ENCODE measurements around the gene SELENOM.

Gene SELENOM

GRCh38 chr22:31094021-31094551 is 13.3 kb downstream of the SELENOM start:
- CTCF ChIA-PET, result interaction anchor here (1.8 to 17.2 kb wide), 3 partner anchors 10 to 55 kb away, joined by 7 to 157 read pairs (median 68); partner anchors contain the start of gene SELENOM
- DNase-seq (ENCODE audit: low read depth, low spot score), result no peak
- H3K4me3 ChIP-seq (ENCODE audit: low read depth, low read length), result no peak overlapping the region
- POLR2A ChIA-PET, result interaction anchor here (0.9 to 1.6 kb wide), 4 partner anchors 8 to 13 kb away, joined by 3 to 10 read pairs (median 4); partner anchors contain the start of gene SMTN
- TF ChIP-seq CTCF (IDR thresholded peaks at IDR 0.05; ENCODE audit: insufficient read depth, low read length, missing control alignments), result no peak

- no peak overlapping the region for H3K4me3 ChIP-seq (ENCODE audit: low read depth, low read length)
- no peak for TF ChIP-seq CTCF (IDR thresholded peaks at IDR 0.05; ENCODE audit: insufficient read depth, low read length, missing control alignments)
- no peak for DNase-seq (ENCODE audit: low read depth, low spot score)
- ChIA-PET CTCF (interaction anchor here (1.5 to 17.2 kb wide), 5 partner anchors 9 to 146 kb away, joined by 4 to 157 read pairs (median 37); partner anchors contain the start of gene SELENOM), POLR2A (interaction anchor here (0.9 to 1.6 kb wide), 3 partner anchors 8 to 11 kb away, joined by 3 to 10 read pairs (median 4); no protein-coding TSS in a partner anchor)
These were observed 14.1 kb downstream of the SELENOM start for GRCh38 chr22:31093086-31093850.

GRCh38 chr22:31092161-31092560 is 15.2 kb downstream of the SELENOM start:
- DNase-seq (ENCODE audit: low read depth, low spot score), result no peak
- CTCF ChIA-PET, result interaction anchor here (1.5 to 17.2 kb wide), 6 partner anchors 8 to 145 kb away, joined by 4 to 157 read pairs (median 24); partner anchors contain the start of gene SELENOM
- no peak overlapping the region for H3K4me3 ChIP-seq (ENCODE audit: low read depth, low read length)
- POLR2A ChIA-PET, result no interaction called here
- no peak for TF ChIP-seq CTCF (IDR thresholded peaks at IDR 0.05; ENCODE audit: insufficient read depth, low read length, missing control alignments)

- ChIA-PET POLR2A (no interaction called here), CTCF (interaction anchor here (1.1 to 17.2 kb wide), 7 partner anchors 7 to 144 kb away, joined by 3 to 157 read pairs (median 11); partner anchors contain the start of gene SELENOM)
- DNase-seq (ENCODE audit: low read depth, low spot score), result no peak
- H3K4me3 ChIP-seq (ENCODE audit: low read depth, low read length), result no peak overlapping the region
- TF ChIP-seq CTCF (IDR thresholded peaks at IDR 0.05; ENCODE audit: insufficient read depth, low read length, missing control alignments), result no peak
These were observed 16.0 kb downstream of the SELENOM start for GRCh38 chr22:31091106-31091975.

- POLR2A ChIA-PET, result interaction anchor here (1.5 kb wide), 1 partner anchor 9 kb away, joined by 3 read pairs; the partner anchor contains the start of gene SMTN
- H3K4me3 ChIP-seq (ENCODE audit: low read depth, low read length), result no peak overlapping the region
- no peak for DNase-seq (ENCODE audit: low read depth, low spot score)
- no peak for TF ChIP-seq CTCF (IDR thresholded peaks at IDR 0.05; ENCODE audit: insufficient read depth, low read length, missing control alignments)
- CTCF ChIA-PET, result interaction anchor here (1.1 to 17.2 kb wide), 8 partner anchors 8 to 182 kb away, joined by 3 to 157 read pairs (median 8); partner anchors contain the start of gene SELENOM
These were observed 16.9 kb downstream of the SELENOM start for GRCh38 chr22:31090217-31091085.

Data from AG04449 (cell line).